HG02852 (cell line): ENCODE data around the gene NAT16.
"Not testable (repeated sequence)": the region's sequence is repeated elsewhere in the genome, so short reads cannot be mapped to it uniquely, and the experiment has no call there.

Experiments
- ATAC-seq: cut with Tn5 transposase; IDR thresholded peaks from one replicate; pipeline ENCODE4 v1.9.1; 2021; ENCODE audit warnings: mild to moderate bottlenecking, moderate library complexity; ENCODE audit not compliant: unreplicated experiment

Gene NAT16

GRCh38 chr7:101129603-101130117 lies 50.4 kb downstream of the NAT16 start:
- ATAC-seq: no peak

- ATAC-seq: no peak
Observed at GRCh38 chr7:101128040-101128834, 51.9 kb downstream of the NAT16 start.

- no peak for ATAC-seq
Observed at GRCh38 chr7:101127460-101128039, 52.5 kb downstream of the NAT16 start.

- ATAC-seq: peak; percentile 52
Observed at GRCh38 chr7:101126651-101127459, 53.2 kb downstream of the NAT16 start, which contains the start of gene SERPINE1. Gene SERPINE1 (plus strand): TSS chr7:101127104. CDS start chr7:101128394, 1,290 bp downstream.

GRCh38 chr7:101125989-101126650 lies 54.0 kb downstream of the NAT16 start:
- ATAC-seq: no peak

- ATAC-seq: no peak
Observed at GRCh38 chr7:101124376-101125056, 55.6 kb downstream of the NAT16 start.

- no peak for ATAC-seq
Observed at GRCh38 chr7:101123703-101124068, 56.4 kb downstream of the NAT16 start.

- ATAC-seq: no peak
Observed at GRCh38 chr7:101122933-101123702, 57.0 kb downstream of the NAT16 start.

GRCh38 chr7:101121991-101122932 lies 57.8 kb downstream of the NAT16 start:
- no peak for ATAC-seq

GRCh38 chr7:101121631-101121990 lies 58.5 kb downstream of the NAT16 start:
- not testable (repeated sequence) for ATAC-seq
